Keratinocyte (primary cell): ENCODE measurements around the gene TOR1AIP1. TPM values are rescaled to one million over a fixed set of nuclear protein-coding genes. Genes with fewer than 3 reads are reported as not detected.

Source experiments
- DNase-seq: peaks from one replicate; pipeline ENCODE4 v3.0.0-alpha.2; 2011; ENCODE audit warnings: low read depth, missing footprints, low spot score
- FAIRE-seq: peaks from 2 replicates; lab custom pipeline; 2011; peaks lifted over from hg19 to GRCh38; lab: Jason Lieb, UNC
- H2AFZ ChIP-seq: 2 replicates; pipeline ENCODE4 v1.6.0; 2012; ENCODE audit warnings: low read length, control low read depth, inconsistent platforms; ENCODE audit not compliant: control insufficient read depth
- H3K27ac ChIP-seq: 2 replicates; pipeline ENCODE4 v1.5.1; 2011; ENCODE audit warnings: low read length; ENCODE audit not compliant: control insufficient read depth, insufficient read depth
- H3K27me3 ChIP-seq: 3 replicates; pipeline ENCODE4 v1.6.0; 2011; ENCODE audit warnings: low read length; ENCODE audit not compliant: control insufficient read depth, insufficient read depth; ENCODE audit errors: extremely low read depth
- H3K36me3 ChIP-seq, 2 experiments: 2 replicates in 1 of 2; 3 replicates in 1 of 2; pipeline ENCODE4 v1.5.1; 2011; ENCODE audit warnings: low read length in 2 of 2, mild to moderate bottlenecking in 1 of 2; ENCODE audit not compliant: control insufficient read depth in 2 of 2, insufficient read depth in 2 of 2; ENCODE audit errors: extremely low read depth in 1 of 2
- H3K4me1 ChIP-seq: 3 replicates; pipeline ENCODE4 v1.5.1; 2011; ENCODE audit warnings: low read length; ENCODE audit not compliant: control insufficient read depth, insufficient read depth; ENCODE audit errors: extremely low read depth
- H3K4me2 ChIP-seq: 3 replicates; pipeline ENCODE4 v1.6.0; 2011; ENCODE audit warnings: low read depth, low read length; ENCODE audit not compliant: control insufficient read depth, insufficient read depth; ENCODE audit errors: extremely low read depth
- H3K4me3 ChIP-seq, 3 experiments: fragments of 200-600 bp in 1 of 3; sonication (generic) in 1 of 3; 2 replicates in 2 of 3; 3 replicates in 1 of 3; pipeline ENCODE4 v1.5.1; 2011 to 2016; ENCODE audit warnings: low read length in 3 of 3, mild to moderate bottlenecking in 3 of 3, control low read depth in 2 of 3, inconsistent platforms in 1 of 3, low read depth in 1 of 3, mixed read lengths in 1 of 3, mixed run types in 1 of 3, moderate library complexity in 1 of 3; ENCODE audit not compliant: control insufficient read depth in 2 of 3, insufficient read depth in 2 of 3; ENCODE audit errors: extremely low read depth in 1 of 3
- H3K79me2 ChIP-seq: 2 replicates; pipeline ENCODE4 v1.6.0; 2012; ENCODE audit warnings: low read length; ENCODE audit not compliant: control insufficient read depth, insufficient read depth
- H3K9ac ChIP-seq: 3 replicates; pipeline ENCODE4 v1.6.0; 2011; ENCODE audit warnings: low read length; ENCODE audit not compliant: control insufficient read depth, insufficient read depth; ENCODE audit errors: extremely low read depth
- H3K9me1 ChIP-seq: 3 replicates; pipeline ENCODE4 v1.6.0; 2011; ENCODE audit warnings: low read length; ENCODE audit not compliant: control insufficient read depth, insufficient read depth; ENCODE audit errors: extremely low read depth
- H3K9me3 ChIP-seq: 2 replicates; pipeline ENCODE4 v1.5.1; 2012; ENCODE audit warnings: low read depth, low read length; ENCODE audit not compliant: control insufficient read depth
- H4K20me1 ChIP-seq: 3 replicates; pipeline ENCODE4 v1.6.0; 2011; ENCODE audit warnings: low read length; ENCODE audit not compliant: control insufficient read depth, insufficient read depth; ENCODE audit errors: extremely low read depth
- CTCF ChIP-seq, 3 experiments: IDR thresholded peaks in 1 of 3; conservative IDR thresholded peaks in 1 of 3; optimal IDR thresholded peaks in 1 of 3; 2 replicates in 2 of 3; 3 replicates in 1 of 3; pipeline versions ENCODE3 to v1.5.1; 2011; ENCODE audit warnings: low read length in 3 of 3, mild to moderate bottlenecking in 3 of 3, moderate library complexity in 2 of 3, control low read depth in 1 of 3, inconsistent platforms in 1 of 3; ENCODE audit not compliant: insufficient read depth in 2 of 3; ENCODE audit errors: extremely low read depth in 1 of 3
- EZH2 ChIP-seq: IDR thresholded peaks from one replicate; pipeline ENCODE4 v1.6.1; 2012; ENCODE audit warnings: inconsistent platforms, mild to moderate bottlenecking, low read length, moderate library complexity
- dilution Hi-C: fragments of 300-500 bp; cut with MboI; formaldehyde crosslinking; loops from one replicate; pipeline ENCODE4 v1.7.0; 2020; ENCODE audit warnings: low sequenced_read_pairs; ENCODE audit not compliant: extremely low pct_ligation_motif_present
- polyA plus RNA-seq, 5 experiments: library from polyadenylated mRNA; depleted of rRNA in 3 of 5; stranded (reverse) in 3 of 5; stranded (forward) in 1 of 5; unstranded in 1 of 5; fragments of >200 nt; gene quantifications; 1 replicate in 1 of 5; 2 replicates in 3 of 5; 3 replicates in 1 of 5; pipeline versions ENCODE4 v1.2.1 to v1.2.3, GENCODE V29; 2011 to 2012; ENCODE audit warnings: missing spikeins in 2 of 5, low read depth in 1 of 5, low replicate concordance in 1 of 5

TOR1AIP1 gene
- polyA plus RNA-seq, 1 donor (not counting 4 experiments of a cell fraction or from before 2014, with no cell fraction given), result 50.0 TPM

GRCh38 chr1:179929955-179930798 is 48.1 kb downstream of the TOR1AIP1 start:
- FAIRE-seq, result no peak
- no peak for DNase-seq

GRCh38 chr1:179930867-179931266 is 48.8 kb downstream of the TOR1AIP1 start:
- no peak for FAIRE-seq

More at GRCh38 chr1:179929955-179930798, 48.1 kb downstream of the TOR1AIP1 start:
- Histone ChIP-seq H3K27me3 (no peaks in the 10 kb centered on the region), H3K27ac (no peak overlapping the region), H3K4me3 (no peak overlapping the region), H3K4me1 (peaks cover 11% of the 10 kb centered on the region), H3K4me2 (no peak overlapping the region), H3K9me3 (no peaks in the 10 kb centered on the region), H4K20me1 (no peaks in the 10 kb centered on the region), H3K79me2 (no peaks in the 10 kb centered on the region), H2AFZ (no peak overlapping the region), H3K9ac (no peak overlapping the region), H3K9me1 (no peaks in the 10 kb centered on the region), H3K36me3 (no peaks in the 10 kb centered on the region)
- dilution Hi-C loops, result no loop called here
- TF ChIP-seq CTCF (optimal IDR thresholded peaks at IDR 0.05 in 1 of 3, IDR thresholded peaks at IDR 0.05 in 1 of 3, conservative IDR thresholded peaks at IDR 0.05 in 1 of 3; ENCODE audit: extremely low read depth in 1 of 3, insufficient read depth in 2 of 3, low read length in 3 of 3), result no peak
- no peak for TF ChIP-seq EZH2

More at GRCh38 chr1:179930867-179931266, 48.8 kb downstream of the TOR1AIP1 start:
- Histone ChIP-seq H3K27me3 (no peaks in the 10 kb centered on the region), H3K79me2 (no peaks in the 10 kb centered on the region), H3K36me3 (no peaks in the 10 kb centered on the region), H4K20me1 (no peaks in the 10 kb centered on the region), H3K4me2 (no peak overlapping the region), H3K9me3 (no peaks in the 10 kb centered on the region), H2AFZ (no peak overlapping the region), H3K27ac (no peak overlapping the region), H3K4me1 (peaks cover 9% of the 10 kb centered on the region), H3K9me1 (no peaks in the 10 kb centered on the region), H3K4me3 (no peak overlapping the region), H3K9ac (no peak overlapping the region)
- dilution Hi-C loops, result no loop called here
- DNase-seq, result no peak
- TF ChIP-seq CTCF (optimal IDR thresholded peaks at IDR 0.05 in 1 of 3, IDR thresholded peaks at IDR 0.05 in 1 of 3, conservative IDR thresholded peaks at IDR 0.05 in 1 of 3; ENCODE audit: extremely low read depth in 1 of 3, insufficient read depth in 2 of 3, low read length in 3 of 3), result no peak
- no peak for TF ChIP-seq EZH2
